ENCODE measurements around the gene CDK15. TPM values are rescaled to one million over a fixed set of nuclear protein-coding genes. Genes with fewer than 3 reads are reported as not detected.
A peak's percentile ranks its signal among the peaks of the same experiment; 100 is the strongest.

The CDK15 gene
- total and polyA plus RNA-seq, 2 experiments from 2014 or later, result 0.27 TPM; not detected in 1

DNA sequence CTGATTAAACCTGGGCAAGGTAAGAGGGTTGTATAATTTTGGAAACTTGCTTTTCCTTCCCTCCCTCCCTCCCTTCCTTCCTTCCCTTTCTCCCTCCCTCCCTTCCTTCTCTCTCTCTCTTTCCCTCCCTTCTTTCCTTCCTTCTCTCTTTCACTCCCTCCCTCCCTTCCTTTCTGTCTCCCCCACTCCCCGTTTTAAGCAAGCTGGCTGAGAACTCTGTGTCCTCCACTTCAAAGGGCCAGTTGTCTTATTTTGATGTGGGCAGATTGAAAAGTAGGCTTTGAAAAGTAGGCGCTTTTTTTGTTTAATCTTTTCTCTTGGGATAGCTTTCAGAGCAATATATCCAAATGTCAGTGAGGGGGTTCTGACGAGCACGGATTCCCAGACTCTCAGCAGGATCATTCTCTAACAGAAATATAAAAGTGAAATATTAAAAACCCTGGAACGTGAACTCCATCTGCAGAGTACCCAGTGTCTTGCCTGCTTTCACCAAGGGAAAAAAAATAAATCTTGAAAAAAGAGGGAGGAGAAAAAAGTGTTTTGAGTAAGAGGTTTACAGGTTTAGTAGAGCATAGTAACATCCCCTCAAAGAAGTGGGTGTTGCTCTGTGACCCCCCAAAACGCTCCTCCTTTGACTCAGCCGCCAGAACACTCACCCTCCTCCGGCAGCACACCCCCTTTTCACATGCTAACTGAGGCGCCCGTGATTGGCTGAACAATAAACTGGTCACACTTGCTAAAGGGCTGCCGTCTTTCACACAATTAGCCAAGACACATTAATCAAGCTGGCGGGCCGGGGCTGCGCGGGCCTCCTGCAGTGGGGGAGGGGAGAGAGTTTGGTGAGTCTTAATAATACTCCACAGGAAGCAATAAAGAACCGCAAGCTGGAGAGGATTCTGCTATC lies 52.2 kb downstream of the CDK15 start (continued):
- TF ChIP-seq, protein P1, sequence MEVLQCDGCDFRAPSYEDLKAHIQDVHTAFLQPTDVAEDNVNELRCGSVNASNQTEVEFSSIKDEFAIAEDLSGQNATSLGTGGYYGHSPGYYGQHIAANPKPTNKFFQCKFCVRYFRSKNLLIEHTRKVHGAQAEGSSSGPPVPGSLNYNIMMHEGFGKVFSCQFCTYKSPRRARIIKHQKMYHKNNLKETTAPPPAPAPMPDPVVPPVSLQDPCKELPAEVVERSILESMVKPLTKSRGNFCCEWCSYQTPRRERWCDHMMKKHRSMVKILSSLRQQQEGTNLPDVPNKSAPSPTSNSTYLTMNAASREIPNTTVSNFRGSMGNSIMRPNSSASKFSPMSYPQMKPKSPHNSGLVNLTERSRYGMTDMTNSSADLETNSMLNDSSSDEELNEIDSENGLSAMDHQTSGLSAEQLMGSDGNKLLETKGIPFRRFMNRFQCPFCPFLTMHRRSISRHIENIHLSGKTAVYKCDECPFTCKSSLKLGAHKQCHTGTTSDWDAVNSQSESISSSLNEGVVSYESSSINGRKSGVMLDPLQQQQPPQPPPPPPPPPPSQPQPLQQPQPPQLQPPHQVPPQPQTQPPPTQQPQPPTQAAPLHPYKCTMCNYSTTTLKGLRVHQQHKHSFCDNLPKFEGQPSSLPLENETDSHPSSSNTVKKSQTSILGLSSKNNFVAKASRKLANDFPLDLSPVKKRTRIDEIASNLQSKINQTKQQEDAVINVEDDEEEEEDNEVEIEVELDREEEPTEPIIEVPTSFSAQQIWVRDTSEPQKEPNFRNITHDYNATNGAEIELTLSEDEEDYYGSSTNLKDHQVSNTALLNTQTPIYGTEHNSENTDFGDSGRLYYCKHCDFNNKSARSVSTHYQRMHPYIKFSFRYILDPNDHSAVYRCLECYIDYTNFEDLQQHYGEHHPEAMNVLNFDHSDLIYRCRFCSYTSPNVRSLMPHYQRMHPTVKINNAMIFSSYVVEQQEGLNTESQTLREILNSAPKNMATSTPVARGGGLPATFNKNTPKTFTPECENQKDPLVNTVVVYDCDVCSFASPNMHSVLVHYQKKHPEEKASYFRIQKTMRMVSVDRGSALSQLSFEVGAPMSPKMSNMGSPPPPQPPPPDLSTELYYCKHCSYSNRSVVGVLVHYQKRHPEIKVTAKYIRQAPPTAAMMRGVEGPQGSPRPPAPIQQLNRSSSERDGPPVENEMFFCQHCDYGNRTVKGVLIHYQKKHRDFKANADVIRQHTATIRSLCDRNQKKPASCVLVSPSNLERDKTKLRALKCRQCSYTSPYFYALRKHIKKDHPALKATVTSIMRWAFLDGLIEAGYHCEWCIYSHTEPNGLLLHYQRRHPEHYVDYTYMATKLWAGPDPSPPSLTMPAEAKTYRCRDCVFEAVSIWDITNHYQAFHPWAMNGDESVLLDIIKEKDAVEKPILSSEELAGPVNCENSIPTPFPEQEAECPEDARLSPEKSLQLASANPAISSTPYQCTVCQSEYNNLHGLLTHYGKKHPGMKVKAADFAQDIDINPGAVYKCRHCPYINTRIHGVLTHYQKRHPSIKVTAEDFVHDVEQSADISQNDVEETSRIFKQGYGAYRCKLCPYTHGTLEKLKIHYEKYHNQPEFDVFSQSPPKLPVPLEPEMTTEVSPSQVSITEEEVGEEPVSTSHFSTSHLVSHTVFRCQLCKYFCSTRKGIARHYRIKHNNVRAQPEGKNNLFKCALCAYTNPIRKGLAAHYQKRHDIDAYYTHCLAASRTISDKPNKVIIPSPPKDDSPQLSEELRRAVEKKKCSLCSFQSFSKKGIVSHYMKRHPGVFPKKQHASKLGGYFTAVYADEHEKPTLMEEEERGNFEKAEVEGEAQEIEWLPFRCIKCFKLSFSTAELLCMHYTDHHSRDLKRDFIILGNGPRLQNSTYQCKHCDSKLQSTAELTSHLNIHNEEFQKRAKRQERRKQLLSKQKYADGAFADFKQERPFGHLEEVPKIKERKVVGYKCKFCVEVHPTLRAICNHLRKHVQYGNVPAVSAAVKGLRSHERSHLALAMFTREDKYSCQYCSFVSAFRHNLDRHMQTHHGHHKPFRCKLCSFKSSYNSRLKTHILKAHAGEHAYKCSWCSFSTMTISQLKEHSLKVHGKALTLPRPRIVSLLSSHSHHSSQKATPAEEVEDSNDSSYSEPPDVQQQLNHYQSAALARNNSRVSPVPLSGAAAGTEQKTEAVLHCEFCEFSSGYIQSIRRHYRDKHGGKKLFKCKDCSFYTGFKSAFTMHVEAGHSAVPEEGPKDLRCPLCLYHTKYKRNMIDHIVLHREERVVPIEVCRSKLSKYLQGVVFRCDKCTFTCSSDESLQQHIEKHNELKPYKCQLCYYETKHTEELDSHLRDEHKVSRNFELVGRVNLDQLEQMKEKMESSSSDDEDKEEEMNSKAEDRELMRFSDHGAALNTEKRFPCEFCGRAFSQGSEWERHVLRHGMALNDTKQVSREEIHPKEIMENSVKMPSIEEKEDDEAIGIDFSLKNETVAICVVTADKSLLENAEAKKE (CRISPR knock-in tag; IDR thresholded peaks at IDR 0.05), result no peak
- TF ChIP-seq CREB1 (CRISPR knock-in tag; IDR thresholded peaks at IDR 0.05; ENCODE audit: low read depth), result 0 out of 2 replicates have a peak, but pooled peaks have one; percentile 33

DNA sequence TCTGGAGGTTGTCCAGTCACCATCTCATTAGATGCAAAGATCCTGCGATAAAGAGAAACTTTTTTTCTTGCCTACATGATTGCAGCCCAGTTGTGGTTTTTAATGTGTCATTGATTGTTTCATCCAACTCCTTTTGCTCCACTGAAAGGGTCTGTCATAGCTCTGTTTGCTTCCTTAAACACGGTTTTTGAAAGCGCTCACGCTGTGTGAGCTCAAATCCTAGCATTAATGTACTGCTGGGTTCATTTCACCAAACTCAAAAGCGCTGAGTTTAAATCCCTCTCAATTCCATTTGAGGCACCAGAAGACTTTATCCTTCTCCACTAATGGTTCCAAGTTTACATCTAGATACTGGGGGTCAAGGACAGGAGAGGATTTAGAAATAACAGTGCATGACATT lies 53.6 kb downstream of the CDK15 start:
- no peak overlapping the region for H3K27ac ChIP-seq (ENCODE audit: low read depth)
- no peak for ATAC-seq
- DNase-seq (ENCODE audit: low spot score), result no peak
- no peaks in the 10 kb centered on the region for H3F3A ChIP-seq (replicated peaks; ENCODE audit: low read depth)
- H3K4me3 ChIP-seq, result no peak overlapping the region
- no peaks in the 10 kb centered on the region for H4K20me1 ChIP-seq (replicated peaks; ENCODE audit: insufficient read depth)
- peaks cover 43% of the 10 kb centered on the region for H3K4me1 Mint-ChIP-seq
- H3K27me3 ChIP-seq (ENCODE audit: insufficient read depth), result no peaks in the 10 kb centered on the region
- H3K9me3 Mint-ChIP-seq, result no peaks in the 10 kb centered on the region
- H3K36me3 ChIP-seq (ENCODE audit: insufficient read depth), result no peaks in the 10 kb centered on the region
- no peak overlapping the region for H3K27ac Mint-ChIP-seq
- no peaks in the 10 kb centered on the region for H3K36me3 Mint-ChIP-seq (ENCODE audit: low read depth)
- no peaks in the 10 kb centered on the region for H3K79me2 ChIP-seq (replicated peaks; ENCODE audit: insufficient read depth)
- peak overlapping the region; percentile 81; the same call in 1 of the 2 replicates for H3K4me2 ChIP-seq
- no peak overlapping the region for H2AFZ ChIP-seq
- H3K27me3 Mint-ChIP-seq (ENCODE audit: insufficient read depth, low read depth, poor library complexity), result peaks cover 1% of the 10 kb centered on the region
- H3K4me1 ChIP-seq (ENCODE audit: insufficient read depth), result peaks cover 30% of the 10 kb centered on the region
- 0 out of 2 replicates have a peak, but pooled peaks cover under 1% of the 10 kb centered on the region for H3K9me2 ChIP-seq (ENCODE audit: insufficient read depth)
- H3K4me3 Mint-ChIP-seq, result no peak overlapping the region
- TF ChIP-seq, protein P1 (CRISPR knock-in tag; IDR thresholded peaks at IDR 0.05), result no peak
- no peak for TF ChIP-seq POLR2AphosphoS5 (IDR thresholded peaks at IDR 0.05; ENCODE audit: low read depth)
- TF ChIP-seq ZNF331 (CRISPR knock-in tag; IDR thresholded peaks at IDR 0.05; ENCODE audit: low read depth), result no peak
